ENCODE measurements around the gene MAD1L1. TPM values are rescaled to one million over a fixed set of nuclear protein-coding genes. Genes with fewer than 3 reads are reported as not detected.

MAD1L1 gene
- total RNA-seq, 1 donor from 2014 or later, result 32.7 TPM

GRCh38 chr7:1811850-1812508, 420.8 kb downstream of the MAD1L1 start:
- Mint-ChIP-seq H3K9me3 (ENCODE audit: unreplicated experiment) (no peaks in the 10 kb centered on the region), H3K27ac (ENCODE audit: unreplicated experiment) (no peak overlapping the region), H3K36me3 (ENCODE audit: unreplicated experiment) (no peaks in the 10 kb centered on the region), H3K27me3 (ENCODE audit: unreplicated experiment) (no peaks in the 10 kb centered on the region), H3K4me3 (ENCODE audit: unreplicated experiment) (no peak overlapping the region), H3K4me1 (ENCODE audit: unreplicated experiment) (peaks cover 7% of the 10 kb centered on the region)
- TF ChIP-seq, protein P1, sequence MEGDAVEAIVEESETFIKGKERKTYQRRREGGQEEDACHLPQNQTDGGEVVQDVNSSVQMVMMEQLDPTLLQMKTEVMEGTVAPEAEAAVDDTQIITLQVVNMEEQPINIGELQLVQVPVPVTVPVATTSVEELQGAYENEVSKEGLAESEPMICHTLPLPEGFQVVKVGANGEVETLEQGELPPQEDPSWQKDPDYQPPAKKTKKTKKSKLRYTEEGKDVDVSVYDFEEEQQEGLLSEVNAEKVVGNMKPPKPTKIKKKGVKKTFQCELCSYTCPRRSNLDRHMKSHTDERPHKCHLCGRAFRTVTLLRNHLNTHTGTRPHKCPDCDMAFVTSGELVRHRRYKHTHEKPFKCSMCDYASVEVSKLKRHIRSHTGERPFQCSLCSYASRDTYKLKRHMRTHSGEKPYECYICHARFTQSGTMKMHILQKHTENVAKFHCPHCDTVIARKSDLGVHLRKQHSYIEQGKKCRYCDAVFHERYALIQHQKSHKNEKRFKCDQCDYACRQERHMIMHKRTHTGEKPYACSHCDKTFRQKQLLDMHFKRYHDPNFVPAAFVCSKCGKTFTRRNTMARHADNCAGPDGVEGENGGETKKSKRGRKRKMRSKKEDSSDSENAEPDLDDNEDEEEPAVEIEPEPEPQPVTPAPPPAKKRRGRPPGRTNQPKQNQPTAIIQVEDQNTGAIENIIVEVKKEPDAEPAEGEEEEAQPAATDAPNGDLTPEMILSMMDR (IDR thresholded peaks at IDR 0.05), result no peak
- peak; percentile 64 for DNase-seq (ENCODE audit: extremely low spot score, unreplicated experiment)

GRCh38 chr7:1810961-1811849, 421.5 kb downstream of the MAD1L1 start:
- no peaks in the 10 kb centered on the region for H3K27me3 Mint-ChIP-seq (ENCODE audit: unreplicated experiment)

DNA sequence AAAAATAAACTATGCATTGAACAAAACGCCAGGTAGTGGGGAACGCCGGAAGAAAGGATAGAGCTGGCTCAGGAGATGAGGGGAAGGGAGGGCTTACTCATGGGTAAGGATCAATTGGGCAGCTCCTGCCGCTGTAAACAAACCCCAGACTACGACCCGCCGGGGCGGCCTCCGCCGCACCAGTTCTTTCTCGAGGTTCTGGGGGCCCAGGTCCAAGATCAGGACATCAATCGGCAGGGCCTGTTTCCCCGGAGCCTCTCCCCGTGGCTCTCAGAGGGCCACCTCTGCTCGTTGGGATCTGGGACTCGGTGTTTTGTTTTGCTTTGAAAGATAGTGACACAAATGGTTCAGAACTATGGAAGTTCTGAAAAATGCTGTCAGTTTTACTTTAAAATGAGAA, 422.2 kb downstream of the MAD1L1 start:
- no peaks in the 10 kb centered on the region for H3K27me3 Mint-ChIP-seq (ENCODE audit: unreplicated experiment)
- DNase-seq (ENCODE audit: extremely low spot score, unreplicated experiment), result peak; percentile 80

More at GRCh38 chr7:1810961-1811849, 421.5 kb downstream of the MAD1L1 start:
- H3K4me3 Mint-ChIP-seq (ENCODE audit: unreplicated experiment), result no peak overlapping the region
- no peaks in the 10 kb centered on the region for H3K9me3 Mint-ChIP-seq (ENCODE audit: unreplicated experiment)
- peak; percentile 69 for DNase-seq (ENCODE audit: extremely low spot score, unreplicated experiment)
- H3K36me3 Mint-ChIP-seq (ENCODE audit: unreplicated experiment), result no peaks in the 10 kb centered on the region
- TF ChIP-seq, protein P1 (IDR thresholded peaks at IDR 0.05), result no peak
- no peak overlapping the region for H3K27ac Mint-ChIP-seq (ENCODE audit: unreplicated experiment)
- no peaks in the 10 kb centered on the region for H3K4me1 Mint-ChIP-seq (ENCODE audit: unreplicated experiment)

DNA sequence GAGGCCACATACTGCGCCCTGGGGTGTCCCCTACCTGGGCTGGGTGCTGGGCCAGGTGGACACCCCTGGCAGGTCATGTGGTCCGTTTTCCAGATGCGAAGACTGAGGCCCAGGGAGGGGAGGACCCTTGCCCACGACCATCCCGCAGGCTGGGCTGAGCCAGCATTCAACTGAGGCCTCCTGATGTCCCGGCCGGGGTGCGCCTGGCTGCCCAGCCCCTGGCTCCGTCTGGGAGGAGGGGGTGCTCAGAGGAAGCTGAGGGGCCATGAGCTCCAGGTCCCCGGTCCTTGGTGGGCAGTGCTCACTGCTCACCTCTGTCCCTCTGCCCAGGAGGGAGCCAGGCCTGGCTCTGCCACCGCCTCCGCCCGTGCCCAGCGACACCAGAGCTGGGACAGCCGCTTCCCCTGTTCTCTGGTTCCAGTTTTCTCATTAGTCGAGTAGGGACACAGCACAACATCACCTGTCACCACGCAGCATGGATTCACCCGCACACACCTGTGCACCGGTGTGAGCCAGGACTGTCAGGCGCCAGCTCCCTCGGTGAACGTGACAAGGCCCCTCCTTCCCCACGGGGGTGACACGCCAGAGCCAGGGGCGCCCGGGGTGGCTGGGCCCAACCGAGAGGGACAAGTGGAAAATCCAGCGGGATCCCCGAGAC, 423.0 kb downstream of the MAD1L1 start:
- no peaks in the 10 kb centered on the region for H3K36me3 Mint-ChIP-seq (ENCODE audit: unreplicated experiment)
- peak; percentile 83 for DNase-seq (ENCODE audit: extremely low spot score, unreplicated experiment)
- peaks cover 2% of the 10 kb centered on the region for H3K27me3 Mint-ChIP-seq (ENCODE audit: unreplicated experiment)
- H3K9me3 Mint-ChIP-seq (ENCODE audit: unreplicated experiment), result no peaks in the 10 kb centered on the region
- no peaks in the 10 kb centered on the region for H3K4me1 Mint-ChIP-seq (ENCODE audit: unreplicated experiment)
- H3K4me3 Mint-ChIP-seq (ENCODE audit: unreplicated experiment), result no peak overlapping the region
- TF ChIP-seq, protein P1 (IDR thresholded peaks at IDR 0.05), result no peak
- H3K27ac Mint-ChIP-seq (ENCODE audit: unreplicated experiment), result no peak overlapping the region

More for the DNA sequence above, 422.2 kb downstream of the MAD1L1 start:
- no peak overlapping the region for H3K4me3 Mint-ChIP-seq (ENCODE audit: unreplicated experiment)
- H3K27ac Mint-ChIP-seq (ENCODE audit: unreplicated experiment), result no peak overlapping the region
- no peaks in the 10 kb centered on the region for H3K9me3 Mint-ChIP-seq (ENCODE audit: unreplicated experiment)
- H3K4me1 Mint-ChIP-seq (ENCODE audit: unreplicated experiment), result no peaks in the 10 kb centered on the region
- TF ChIP-seq, protein P1 (IDR thresholded peaks at IDR 0.05), result no peak
- H3K36me3 Mint-ChIP-seq (ENCODE audit: unreplicated experiment), result no peaks in the 10 kb centered on the region

All from osteocyte (in vitro differentiated cells).